Karpas-422 (cell line): Measurements from ENCODE around the gene DLG1. TPM values are rescaled to one million over a fixed set of nuclear protein-coding genes. Genes with fewer than 3 reads are reported as not detected.

ENCODE experiments used
- DNase-seq: peaks from one replicate; pipeline ENCODE4 v3.0.0-alpha.2; 2015
- H2AFZ ChIP-seq: fragments of 200-600 bp; sonication (generic); 2 replicates; pipeline ENCODE4 v1.6.1; 2014; ENCODE audit warnings: antibody characterized with exemption, low read length, mixed read lengths
- H3K27ac ChIP-seq: fragments of 200-600 bp; sonication (generic); 2 replicates; pipeline ENCODE4 v1.5.1; 2014; ENCODE audit warnings: mild to moderate bottlenecking, low read length, moderate library complexity
- H3K27me3 ChIP-seq: fragments of 200-600 bp; sonication (generic); 2 replicates; pipeline ENCODE4 v1.6.1; 2014; ENCODE audit warnings: low read length, mixed read lengths
- H3K36me3 ChIP-seq: fragments of 200-600 bp; sonication (generic); 2 replicates; pipeline ENCODE4 v1.6.1; 2014; ENCODE audit warnings: low read length, mixed read lengths; ENCODE audit not compliant: insufficient read depth
- H3K4me1 ChIP-seq: fragments of 200-600 bp; sonication (generic); 2 replicates; pipeline ENCODE4 v1.6.1; 2014; ENCODE audit warnings: mild to moderate bottlenecking, low read length, mixed read lengths
- H3K4me2 ChIP-seq: fragments of 200-600 bp; sonication (generic); 2 replicates; pipeline ENCODE4 v1.6.1; 2014; ENCODE audit warnings: low read length, low read depth, mild to moderate bottlenecking; ENCODE audit not compliant: poor library complexity, severe bottlenecking
- H3K4me3 ChIP-seq: fragments of 200-600 bp; sonication (generic); 2 replicates; pipeline ENCODE4 v1.5.1; 2014; ENCODE audit warnings: mild to moderate bottlenecking, antibody characterized with exemption, low read length, mixed read lengths
- H3K79me2 ChIP-seq: fragments of 200-600 bp; sonication (generic); 2 replicates; pipeline ENCODE4 v1.6.1; 2014; ENCODE audit warnings: mild to moderate bottlenecking, low read length, mixed read lengths
- H3K9ac ChIP-seq: fragments of 200-600 bp; sonication (generic); 2 replicates; pipeline ENCODE4 v1.6.0; 2014; ENCODE audit warnings: low read length
- H3K9me2 ChIP-seq: fragments of 200-600 bp; sonication (generic), shearing (Covaris generic); replicated peaks from 2 replicates; pipeline ENCODE4 v1.6.0; 2014; ENCODE audit warnings: mild to moderate bottlenecking, low read length, moderate library complexity; ENCODE audit not compliant: insufficient read depth
- H3K9me3 ChIP-seq: fragments of 300-700, 200-600 bp; sonication (generic); 2 replicates; pipeline ENCODE4 v1.6.1; 2014; ENCODE audit warnings: low read length, mixed read lengths
- H4K20me1 ChIP-seq: fragments of 200-600 bp; sonication (generic); 2 replicates; pipeline ENCODE4 v1.6.1; 2014; ENCODE audit warnings: mild to moderate bottlenecking, antibody characterized with exemption, low read length, low read depth; ENCODE audit not compliant: insufficient read depth
- total RNA-seq: library from RNA; depleted of rRNA; stranded (reverse); fragments of >200 nt; shearing (Covaris generic); gene quantifications from 2 replicates; pipeline ENCODE4 v1.2.3, GENCODE V29; 2014; ENCODE audit warnings: low replicate concordance

Gene DLG1
- total RNA-seq, 1 experiment from 2014 or later, result 92.6 TPM

GRCh38 chr3:197329382-197329781, 31.0 kb upstream of the DLG1 start:
- H3K9me2 ChIP-seq, result no peaks in the 10 kb centered on the region
- no peaks in the 10 kb centered on the region for H3K36me3 ChIP-seq
- H3K27ac ChIP-seq, result no peak overlapping the region
- no peak overlapping the region for H3K4me3 ChIP-seq
- H3K27me3 ChIP-seq, result no peaks in the 10 kb centered on the region
- H3K9me3 ChIP-seq, result no peaks in the 10 kb centered on the region
- H4K20me1 ChIP-seq, result no peaks in the 10 kb centered on the region
- no peak overlapping the region for H3K4me2 ChIP-seq
- H3K79me2 ChIP-seq, result no peaks in the 10 kb centered on the region
- DNase-seq, result no peak
- no peak overlapping the region for H3K9ac ChIP-seq
- H3K4me1 ChIP-seq, result no peaks in the 10 kb centered on the region
- no peak overlapping the region for H2AFZ ChIP-seq

- Histone ChIP-seq H3K9me2 (no peaks in the 10 kb centered on the region), H3K4me1 (no peaks in the 10 kb centered on the region), H3K9ac (no peak overlapping the region), H4K20me1 (no peaks in the 10 kb centered on the region), H3K9me3 (no peaks in the 10 kb centered on the region), H3K79me2 (no peaks in the 10 kb centered on the region), H3K4me3 (no peak overlapping the region), H3K27me3 (no peaks in the 10 kb centered on the region), H3K36me3 (no peaks in the 10 kb centered on the region), H3K4me2 (no peak overlapping the region), H2AFZ (no peak overlapping the region), H3K27ac (no peak overlapping the region)
- no peak for DNase-seq
Measured at GRCh38 chr3:197328198-197328597, 29.8 kb upstream of the DLG1 start.

- Histone ChIP-seq H3K9ac (no peak overlapping the region), H3K79me2 (no peaks in the 10 kb centered on the region), H2AFZ (no peak overlapping the region), H3K9me3 (no peaks in the 10 kb centered on the region), H3K4me2 (no peak overlapping the region), H3K27ac (no peak overlapping the region), H4K20me1 (no peaks in the 10 kb centered on the region), H3K4me3 (no peak overlapping the region), H3K36me3 (no peaks in the 10 kb centered on the region), H3K9me2 (no peaks in the 10 kb centered on the region), H3K27me3 (no peaks in the 10 kb centered on the region), H3K4me1 (no peaks in the 10 kb centered on the region)
- no peak for DNase-seq
Measured at GRCh38 chr3:197327701-197328100, 29.3 kb upstream of the DLG1 start.

GRCh38 chr3:197325773-197326172, 27.4 kb upstream of the DLG1 start:
- no peak for DNase-seq
- no peaks in the 10 kb centered on the region; the same call in 1 of the 2 replicates for H3K27me3 ChIP-seq
- H3K4me1 ChIP-seq, result no peaks in the 10 kb centered on the region

GRCh38 chr3:197322149-197322548, 23.7 kb upstream of the DLG1 start:
- Histone ChIP-seq H3K4me2 (no peak overlapping the region), H4K20me1 (no peaks in the 10 kb centered on the region), H3K36me3 (no peaks in the 10 kb centered on the region), H3K79me2 (no peaks in the 10 kb centered on the region), H3K9me3 (no peaks in the 10 kb centered on the region), H2AFZ (no peak overlapping the region), H3K4me1 (no peaks in the 10 kb centered on the region), H3K4me3 (no peak overlapping the region), H3K9ac (no peak overlapping the region), H3K9me2 (no peaks in the 10 kb centered on the region), H3K27me3 (no peaks in the 10 kb centered on the region; the same call in 1 of the 2 replicates), H3K27ac (no peak overlapping the region)
- no peak for DNase-seq

More at GRCh38 chr3:197325773-197326172, 27.4 kb upstream of the DLG1 start:
- no peaks in the 10 kb centered on the region for H3K9me3 ChIP-seq
- H2AFZ ChIP-seq, result no peak overlapping the region
- H3K27ac ChIP-seq, result no peak overlapping the region
- H3K4me3 ChIP-seq, result no peak overlapping the region
- no peaks in the 10 kb centered on the region for H4K20me1 ChIP-seq
- no peaks in the 10 kb centered on the region for H3K36me3 ChIP-seq
- no peaks in the 10 kb centered on the region for H3K9me2 ChIP-seq
- H3K9ac ChIP-seq, result no peak overlapping the region
- no peak overlapping the region for H3K4me2 ChIP-seq
- no peaks in the 10 kb centered on the region for H3K79me2 ChIP-seq

GRCh38 chr3:197320582-197320981, 22.2 kb upstream of the DLG1 start:
- Histone ChIP-seq H3K4me1 (no peaks in the 10 kb centered on the region), H2AFZ (no peak overlapping the region), H3K9ac (no peak overlapping the region), H3K9me2 (no peaks in the 10 kb centered on the region), H3K27me3 (no peaks in the 10 kb centered on the region; the same call in 1 of the 2 replicates), H4K20me1 (no peaks in the 10 kb centered on the region), H3K79me2 (no peaks in the 10 kb centered on the region), H3K4me2 (no peak overlapping the region), H3K27ac (no peak overlapping the region), H3K4me3 (no peak overlapping the region), H3K36me3 (no peaks in the 10 kb centered on the region), H3K9me3 (no peaks in the 10 kb centered on the region)
- no peak for DNase-seq

GRCh38 chr3:197317250-197317963, 19.0 kb upstream of the DLG1 start:
- Histone ChIP-seq H3K4me1 (no peaks in the 10 kb centered on the region), H3K9ac (no peak overlapping the region), H3K27me3 (no peaks in the 10 kb centered on the region; the same call in 1 of the 2 replicates), H3K4me2 (no peak overlapping the region), H2AFZ (no peak overlapping the region), H3K27ac (no peak overlapping the region), H3K4me3 (no peak overlapping the region), H4K20me1 (no peaks in the 10 kb centered on the region), H3K9me3 (no peaks in the 10 kb centered on the region; the same call in 1 of the 2 replicates), H3K36me3 (no peaks in the 10 kb centered on the region), H3K79me2 (no peaks in the 10 kb centered on the region), H3K9me2 (no peaks in the 10 kb centered on the region)
- no peak for DNase-seq

- no peak overlapping the region for H3K9ac ChIP-seq
- no peaks in the 10 kb centered on the region for H4K20me1 ChIP-seq
- H3K36me3 ChIP-seq, result no peaks in the 10 kb centered on the region
- H3K27me3 ChIP-seq, result no peaks in the 10 kb centered on the region
- H3K4me2 ChIP-seq, result no peak overlapping the region
- H3K4me3 ChIP-seq, result no peak overlapping the region
- no peaks in the 10 kb centered on the region for H3K79me2 ChIP-seq
- H3K9me3 ChIP-seq, result no peaks in the 10 kb centered on the region; the same call in 1 of the 2 replicates
- peaks cover 3% of the 10 kb centered on the region; the same call in 1 of the 2 replicates for H3K4me1 ChIP-seq
- DNase-seq, result no peak
- no peaks in the 10 kb centered on the region for H3K9me2 ChIP-seq
- H2AFZ ChIP-seq, result no peak overlapping the region
- no peak overlapping the region for H3K27ac ChIP-seq
Measured at GRCh38 chr3:197312431-197312830, 14.0 kb upstream of the DLG1 start.
